ENCODE results near the gene PRAMEF2.
"Not testable (repeated sequence)": the region's sequence is repeated elsewhere in the genome, so short reads cannot be mapped to it uniquely, and the experiment has no call there.

Gene PRAMEF2

GRCh38 chr1:12856786-12857185 lies at the start of gene PRAMEF2:
PRAMEF2 (plus strand) TSS chr1:12857086; CDS start chr1:12859010, 1,924 bp downstream.
- DNase-seq: not testable (repeated sequence)

GRCh38 chr1:12809933-12810332 lies 47.0 kb upstream of the PRAMEF2 start:
- DNase-seq: no peak

- no peak for DNase-seq
These were observed 46.0 kb upstream of the PRAMEF2 start for GRCh38 chr1:12810691-12811408.

- DNase-seq: no peak
These were observed 45.5 kb upstream of the PRAMEF2 start for GRCh38 chr1:12811409-12811784.

GRCh38 chr1:12819061-12819460 lies 37.8 kb upstream of the PRAMEF2 start:
- not testable (repeated sequence) for DNase-seq

- DNase-seq: not testable (repeated sequence)
These were observed 25.6 kb upstream of the PRAMEF2 start, which contains the start of gene PRAMEF11 for GRCh38 chr1:12831310-12831709. PRAMEF11 (minus strand) TSS chr1:12831410; CDS start chr1:12828789, 2,621 bp downstream.

GRCh38 chr1:12833251-12833650 lies 23.6 kb upstream of the PRAMEF2 start:
- DNase-seq: not testable (repeated sequence)

- DNase-seq: not testable (repeated sequence)
These were observed 8.3 kb upstream of the PRAMEF2 start, which contains the start of gene HNRNPCL1 for GRCh38 chr1:12848620-12849019. HNRNPCL1 (minus strand) TSS chr1:12848720; CDS start chr1:12848289, 431 bp downstream.

GRCh38 chr1:12851779-12852178 lies 5.1 kb upstream of the PRAMEF2 start:
- no peak for DNase-seq

- not testable (repeated sequence) for DNase-seq
These were observed 6.4 kb downstream of the PRAMEF2 start for GRCh38 chr1:12863131-12863880.

- not testable (repeated sequence) for DNase-seq
These were observed 21.6 kb downstream of the PRAMEF2 start for GRCh38 chr1:12878453-12878852.

GRCh38 chr1:12886101-12886500 lies 29.2 kb downstream of the PRAMEF2 start, which contains the start of gene PRAMEF4:
PRAMEF4 (minus strand) TSS chr1:12886201; CDS start chr1:12883394, 2,807 bp downstream.
- DNase-seq: not testable (repeated sequence)

GRCh38 chr1:12898170-12898569 lies 41.3 kb downstream of the PRAMEF2 start, which contains the start of gene PRAMEF10:
PRAMEF10 (minus strand) TSS chr1:12898270; CDS start chr1:12895847, 2,423 bp downstream.
- not testable (repeated sequence) for DNase-seq

- not testable (repeated sequence) for DNase-seq
These were observed 42.3 kb downstream of the PRAMEF2 start for GRCh38 chr1:12899186-12899585.

GRCh38 chr1:12903793-12904572 lies 47.1 kb downstream of the PRAMEF2 start:
- not testable (repeated sequence) for DNase-seq
